Fibroblast of skin of right quadriceps (primary cell): ENCODE measurements around the gene TMPRSS9.
A peak's percentile ranks its signal among the peaks of the same experiment; 100 is the strongest.
"Not testable (repeated sequence)": the region's sequence is repeated elsewhere in the genome, so short reads cannot be mapped to it uniquely, and the experiment has no call there.

Experiments
- DNase-seq: peaks from one replicate; pipeline ENCODE4 v3.0.0-alpha.2; 2013

TMPRSS9 gene

GRCh38 chr19:2342656-2343288 lies 17.3 kb upstream of the TMPRSS9 start:
- DNase-seq: no peak

- no peak for DNase-seq
These were observed 16.6 kb upstream of the TMPRSS9 start for GRCh38 chr19:2343289-2343982.

- no peak for DNase-seq
These were observed 15.6 kb upstream of the TMPRSS9 start for GRCh38 chr19:2344381-2344870.

- no peak for DNase-seq
These were observed 15.0 kb upstream of the TMPRSS9 start for GRCh38 chr19:2345076-2345475.

GRCh38 chr19:2345794-2346663 lies 14.0 kb upstream of the TMPRSS9 start:
- DNase-seq: no peak

- DNase-seq: not testable (repeated sequence)
These were observed 10.2 kb upstream of the TMPRSS9 start for GRCh38 chr19:2349818-2350217.

GRCh38 chr19:2350656-2351055 lies 9.4 kb upstream of the TMPRSS9 start:
- DNase-seq: no peak

- DNase-seq: no peak
These were observed 8.5 kb upstream of the TMPRSS9 start for GRCh38 chr19:2351591-2351990.

GRCh38 chr19:2352121-2352520 lies 7.9 kb upstream of the TMPRSS9 start:
- no peak for DNase-seq

- DNase-seq: no peak
These were observed 6.7 kb upstream of the TMPRSS9 start for GRCh38 chr19:2353159-2353886.

GRCh38 chr19:2353887-2354592 lies 6.0 kb upstream of the TMPRSS9 start:
- DNase-seq: no peak

- no peak for DNase-seq
These were observed 5.4 kb upstream of the TMPRSS9 start for GRCh38 chr19:2354670-2355069.

- DNase-seq: peak; percentile 27
These were observed 4.7 kb upstream of the TMPRSS9 start for GRCh38 chr19:2355168-2356035.

- no peak for DNase-seq
These were observed 3.9 kb upstream of the TMPRSS9 start for GRCh38 chr19:2356036-2356646.

GRCh38 chr19:2357279-2358206 lies 2.5 kb upstream of the TMPRSS9 start:
- DNase-seq: no peak

- no peak for DNase-seq
These were observed 1.4 kb upstream of the TMPRSS9 start for GRCh38 chr19:2358548-2359173.

- DNase-seq: no peak
These were observed 768 bp downstream of the TMPRSS9 start for GRCh38 chr19:2360833-2361232.

- DNase-seq: no peak
These were observed 1.4 kb downstream of the TMPRSS9 start for GRCh38 chr19:2361246-2362045.
